HG03457 (cell line): ENCODE data around the gene BLACAT1.
"Not testable (repeated sequence)": the region's sequence is repeated elsewhere in the genome, so short reads cannot be mapped to it uniquely, and the experiment has no call there.

Source experiments
- ATAC-seq: cut with Tn5 transposase; IDR thresholded peaks from one replicate; pipeline ENCODE4 v1.9.1; 2021; ENCODE audit warnings: moderate number of reproducible peaks; ENCODE audit not compliant: unreplicated experiment

Gene BLACAT1

GRCh38 chr1:205484985-205485967 is 29.4 kb upstream of the BLACAT1 start:
- no peak for ATAC-seq

DNA sequence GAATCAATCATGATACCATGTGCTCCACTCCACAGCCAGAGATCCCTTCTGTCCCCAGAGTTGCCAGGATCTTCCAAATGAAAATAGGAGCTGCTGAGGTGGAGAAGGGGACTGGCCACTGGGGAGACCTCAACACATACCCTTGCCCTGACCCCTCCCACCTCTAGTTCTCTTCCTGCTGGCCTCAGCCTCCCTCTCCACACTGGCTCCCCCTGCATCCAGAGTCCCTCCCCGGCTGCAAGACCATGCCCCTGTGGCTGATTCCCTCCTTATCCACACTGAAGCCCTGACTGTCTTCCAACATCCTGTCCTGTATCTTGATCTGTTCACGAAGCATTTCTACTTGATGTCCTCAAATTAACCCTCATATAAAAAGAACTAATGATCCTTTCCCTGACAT is 27.5 kb upstream of the BLACAT1 start:
- ATAC-seq = no peak

DNA sequence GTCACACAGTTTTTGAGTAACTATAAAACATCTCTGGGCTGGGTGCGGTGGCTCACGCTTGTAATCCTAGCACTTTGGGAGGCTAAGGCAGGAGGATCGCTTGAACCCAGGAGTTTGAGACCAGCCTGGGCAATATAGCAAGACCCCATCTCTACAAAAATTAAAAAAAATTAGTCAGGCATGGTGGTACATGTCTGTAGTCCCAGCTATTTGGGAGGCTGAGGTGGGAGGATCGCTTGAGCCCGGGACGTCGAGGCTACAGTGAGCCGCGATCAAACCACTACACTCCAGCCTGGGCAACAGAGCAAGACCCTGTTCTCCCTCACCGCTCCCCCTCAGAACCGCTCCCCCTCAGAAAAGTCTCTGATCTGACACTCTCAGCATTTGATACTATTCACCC is 26.7 kb upstream of the BLACAT1 start:
- ATAC-seq = not testable (repeated sequence)

GRCh38 chr1:205481629-205482151 is 25.8 kb upstream of the BLACAT1 start:
- ATAC-seq = no peak

- ATAC-seq = no peak
Measured at GRCh38 chr1:205481218-205481617, 25.4 kb upstream of the BLACAT1 start.

DNA sequence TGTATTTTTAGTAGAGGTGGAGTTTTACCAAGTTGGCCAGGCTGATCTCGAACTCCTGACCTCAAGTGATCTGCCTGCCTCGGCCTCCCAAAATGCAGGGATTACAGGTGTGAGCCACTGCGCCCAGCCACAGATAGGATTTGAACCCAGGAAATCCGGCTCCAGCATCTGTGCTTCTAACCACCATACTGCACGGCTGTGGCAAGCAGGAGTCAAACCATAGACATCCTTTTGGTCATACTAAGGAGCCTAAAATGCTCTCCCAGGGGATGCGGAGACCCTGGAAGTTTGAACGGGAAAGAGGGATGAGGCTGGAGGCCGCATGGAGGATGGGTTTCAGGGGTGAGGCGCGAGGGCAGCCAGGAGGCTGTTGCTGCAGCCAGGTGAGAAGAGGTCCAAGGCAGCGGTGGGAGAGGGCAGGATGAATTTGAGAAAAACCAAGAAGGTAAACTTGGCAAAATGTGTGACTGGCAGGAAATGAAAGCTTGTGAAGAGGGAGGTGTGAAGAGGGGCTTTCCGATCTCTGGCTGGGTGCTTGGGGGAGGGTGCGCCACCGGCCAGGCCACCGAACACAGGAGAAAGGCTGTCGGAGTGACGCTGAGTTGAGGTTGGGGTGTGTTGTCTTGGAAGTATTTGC is 24.6 kb upstream of the BLACAT1 start:
- no peak for ATAC-seq

- not testable (repeated sequence) for ATAC-seq
Measured at GRCh38 chr1:205478985-205479384, 23.1 kb upstream of the BLACAT1 start.

- no peak for ATAC-seq
Measured at GRCh38 chr1:205477759-205478247, 22.0 kb upstream of the BLACAT1 start.

GRCh38 chr1:205477121-205477758 is 21.4 kb upstream of the BLACAT1 start:
- ATAC-seq = no peak

GRCh38 chr1:205476648-205477047 is 20.8 kb upstream of the BLACAT1 start:
- ATAC-seq = no peak

GRCh38 chr1:205475855-205476254 is 20.0 kb upstream of the BLACAT1 start:
- no peak for ATAC-seq

GRCh38 chr1:205474571-205474970 is 18.7 kb upstream of the BLACAT1 start:
- ATAC-seq = no peak

DNA sequence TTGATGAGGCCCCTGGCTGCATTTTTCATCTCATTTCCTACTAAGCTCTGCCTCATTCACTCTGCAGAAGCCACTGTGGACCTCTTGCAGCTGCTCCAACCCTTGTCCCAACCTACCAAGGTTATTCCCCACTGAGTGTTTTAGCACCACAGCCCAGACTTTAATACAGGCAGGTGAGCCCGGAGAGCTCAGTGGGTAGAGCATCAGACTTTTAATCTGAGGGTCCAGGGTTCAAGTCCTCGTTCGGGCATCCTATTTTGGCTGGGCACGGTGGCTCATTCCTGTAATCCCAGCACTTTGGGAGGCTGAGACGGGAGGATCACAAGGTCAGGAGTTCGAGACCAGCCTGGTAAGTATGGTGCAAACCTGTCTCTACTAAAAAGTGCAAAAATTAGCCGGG is 18.1 kb upstream of the BLACAT1 start:
- ATAC-seq = no peak

- no peak for ATAC-seq
Measured at GRCh38 chr1:205473475-205473874, 17.6 kb upstream of the BLACAT1 start.

- no peak for ATAC-seq
Measured at GRCh38 chr1:205472737-205473441, 17.0 kb upstream of the BLACAT1 start.

DNA sequence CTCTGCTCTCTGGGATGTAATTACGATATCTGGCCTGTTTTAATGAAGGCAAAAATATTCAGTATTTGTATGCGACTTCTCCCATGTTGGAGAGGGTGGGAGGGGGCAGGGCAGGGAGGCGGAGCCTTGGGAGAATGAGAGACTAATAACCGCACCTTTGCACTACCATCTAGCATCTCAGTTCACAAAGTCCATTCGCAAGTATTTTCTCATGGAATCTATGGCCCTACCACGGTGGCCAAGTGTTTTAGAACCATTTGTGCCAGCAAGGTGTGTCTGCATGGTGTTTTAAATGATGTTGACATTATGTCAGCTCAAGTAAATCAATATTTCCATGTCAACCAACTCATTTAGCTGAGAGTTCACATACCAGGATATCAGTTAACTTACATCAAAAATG is 14.3 kb upstream of the BLACAT1 start:
- ATAC-seq = no peak

DNA sequence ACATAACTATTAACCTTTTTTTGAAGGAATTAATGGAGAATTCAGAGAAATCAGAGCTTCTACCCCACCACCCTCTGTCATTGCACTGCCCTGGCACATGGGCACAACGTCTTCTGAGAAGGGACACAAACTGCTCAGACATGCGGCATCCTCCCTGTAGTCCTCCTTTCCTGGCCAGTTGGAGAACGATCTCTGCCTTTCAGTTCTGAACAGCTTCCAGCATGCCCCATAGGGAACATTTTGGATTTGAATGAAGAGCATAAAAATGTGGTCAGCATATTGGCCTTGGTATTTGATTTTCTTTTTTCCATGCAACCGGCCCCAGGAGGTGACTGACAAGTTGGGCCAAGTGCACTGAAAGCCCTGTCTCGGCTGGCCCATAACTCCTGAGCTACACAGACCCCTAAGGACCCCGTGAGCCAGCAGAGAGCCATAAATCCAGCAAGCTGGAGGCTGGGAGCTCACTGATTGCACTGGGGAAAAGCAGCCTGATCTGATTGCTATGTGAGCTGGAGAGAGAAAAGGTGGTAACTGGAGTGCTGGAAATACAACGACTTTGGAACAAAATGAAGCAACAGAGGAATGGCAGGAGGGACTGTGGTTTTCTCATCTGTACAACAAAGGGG is 10.9 kb upstream of the BLACAT1 start:
- no peak for ATAC-seq

DNA sequence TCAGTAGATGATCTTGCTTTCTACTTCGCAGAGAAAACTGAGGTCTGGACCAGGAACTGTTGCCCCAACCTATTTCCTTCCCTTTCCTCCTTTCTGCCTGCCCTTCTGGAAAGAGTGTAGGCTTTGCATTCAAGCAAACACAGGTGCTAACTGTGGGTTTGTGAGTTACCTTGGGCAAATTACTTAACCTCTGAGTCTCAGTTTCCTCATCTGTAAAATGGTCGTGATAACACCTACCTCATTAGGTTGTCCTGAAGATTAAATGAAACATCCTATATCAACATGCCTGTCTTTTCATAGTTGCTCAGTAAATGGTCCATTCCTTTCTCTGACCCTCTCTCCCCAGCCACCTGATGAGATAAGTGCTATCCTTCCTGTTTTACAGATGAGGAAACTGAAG is 9.5 kb upstream of the BLACAT1 start:
- ATAC-seq = no peak

DNA sequence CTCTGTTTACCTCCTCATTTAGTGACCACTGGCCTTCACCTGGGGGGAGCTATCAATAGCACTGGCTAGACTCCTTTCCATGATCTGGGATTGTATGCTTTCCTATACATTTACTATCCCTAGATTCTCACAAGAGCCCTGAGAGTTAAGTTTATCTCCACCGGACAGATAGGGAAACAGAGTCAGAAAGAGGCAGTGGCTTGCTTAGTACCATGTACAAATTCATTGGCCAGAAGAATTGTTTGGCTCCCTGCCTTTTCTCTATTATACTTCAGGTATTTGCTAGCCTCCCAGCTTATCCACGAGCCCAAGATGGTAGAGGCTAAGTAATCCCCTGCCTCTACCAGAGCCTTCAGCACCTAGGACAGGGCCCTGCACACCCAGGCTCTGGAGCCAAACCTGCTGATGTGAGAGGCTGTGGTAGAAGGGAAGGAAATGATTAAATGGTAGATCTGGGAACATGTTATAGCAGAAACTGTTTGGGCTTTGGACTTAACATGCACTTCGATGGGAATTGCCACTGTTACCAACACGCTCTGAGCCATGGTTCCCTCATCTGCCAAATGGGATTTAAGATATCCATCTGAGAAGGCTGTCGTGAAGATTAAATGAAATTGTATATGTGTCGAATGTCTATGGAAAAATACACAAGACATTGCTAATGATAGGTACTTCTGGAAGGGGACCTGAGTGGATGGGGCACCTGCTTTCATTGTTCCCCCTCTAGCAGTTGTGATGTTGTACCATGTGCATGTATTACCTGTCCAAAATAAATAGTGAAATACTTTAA is 3.1 kb upstream of the BLACAT1 start:
- no peak for ATAC-seq
